ENCODE results near the gene DSCAM.

GRCh38 chr21:40067751-40068150 is 779.2 kb downstream of the DSCAM start:
- no peak for TF ChIP-seq CTCF (IDR thresholded peaks at IDR 0.05)
- no peak for TF ChIP-seq POLR2A (IDR thresholded peaks at IDR 0.05)

Data from uterus (tissue), 2 donors.